ENCODE results near the gene ADARB2.

DNA sequence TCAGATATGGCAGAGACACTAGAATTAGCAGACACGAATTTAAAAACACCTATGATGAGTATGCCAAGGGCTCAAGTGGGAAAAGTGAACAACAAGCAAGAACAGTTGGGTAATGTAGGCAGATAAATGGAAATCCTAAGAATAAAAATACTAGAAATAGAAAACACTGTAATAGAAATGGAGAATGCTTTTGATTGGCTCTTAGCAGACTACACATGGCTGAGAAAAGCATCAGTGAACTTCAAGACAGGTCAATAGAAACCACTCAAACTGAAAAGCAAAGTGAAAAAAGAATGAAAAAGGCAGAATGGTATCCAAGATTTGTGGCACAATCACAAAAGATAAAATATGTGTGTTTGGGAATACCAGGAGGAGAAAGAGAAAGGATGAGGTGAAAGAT is 598.8 kb downstream of the ADARB2 start:
- no peak for TF ChIP-seq POLR2A (IDR thresholded peaks at IDR 0.05)
- TF ChIP-seq, protein P1, sequence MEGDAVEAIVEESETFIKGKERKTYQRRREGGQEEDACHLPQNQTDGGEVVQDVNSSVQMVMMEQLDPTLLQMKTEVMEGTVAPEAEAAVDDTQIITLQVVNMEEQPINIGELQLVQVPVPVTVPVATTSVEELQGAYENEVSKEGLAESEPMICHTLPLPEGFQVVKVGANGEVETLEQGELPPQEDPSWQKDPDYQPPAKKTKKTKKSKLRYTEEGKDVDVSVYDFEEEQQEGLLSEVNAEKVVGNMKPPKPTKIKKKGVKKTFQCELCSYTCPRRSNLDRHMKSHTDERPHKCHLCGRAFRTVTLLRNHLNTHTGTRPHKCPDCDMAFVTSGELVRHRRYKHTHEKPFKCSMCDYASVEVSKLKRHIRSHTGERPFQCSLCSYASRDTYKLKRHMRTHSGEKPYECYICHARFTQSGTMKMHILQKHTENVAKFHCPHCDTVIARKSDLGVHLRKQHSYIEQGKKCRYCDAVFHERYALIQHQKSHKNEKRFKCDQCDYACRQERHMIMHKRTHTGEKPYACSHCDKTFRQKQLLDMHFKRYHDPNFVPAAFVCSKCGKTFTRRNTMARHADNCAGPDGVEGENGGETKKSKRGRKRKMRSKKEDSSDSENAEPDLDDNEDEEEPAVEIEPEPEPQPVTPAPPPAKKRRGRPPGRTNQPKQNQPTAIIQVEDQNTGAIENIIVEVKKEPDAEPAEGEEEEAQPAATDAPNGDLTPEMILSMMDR (IDR thresholded peaks at IDR 0.05) = no peak
- no peak for TF ChIP-seq POLR2AphosphoS5 (IDR thresholded peaks at IDR 0.05)
- no peak for TF ChIP-seq EP300 (IDR thresholded peaks at IDR 0.05)

Measured in suprapubic skin (tissue), 4 donors.